OCI-LY3 (cell line): ENCODE data around the gene OGA.
A peak's percentile ranks its signal among the peaks of the same experiment; 100 is the strongest.

ENCODE experiments used
- H2AFZ ChIP-seq: fragments of 200-600, 300-600 bp; shearing (Covaris generic); 2 replicates; pipeline ENCODE4 v1.6.0; 2014; ENCODE audit warnings: antibody characterized with exemption, low read depth, low read length
- H3K27ac ChIP-seq: fragments of 200-600, 300-600 bp; sonication (generic); 2 replicates; pipeline ENCODE4 v1.5.1; 2014; ENCODE audit warnings: mild to moderate bottlenecking, low read length, moderate library complexity, mixed read lengths
- H3K27me3 ChIP-seq: fragments of 200-600, 300-600 bp; sonication (generic); 2 replicates; pipeline ENCODE4 v1.6.1; 2014; ENCODE audit warnings: low read depth, low read length, mixed read lengths
- H3K36me3 ChIP-seq: fragments of 200-600, 300-600 bp; sonication (generic); replicated peaks from 2 replicates; pipeline ENCODE3; 2014; ENCODE audit warnings: low read depth, low read length, mixed read lengths
- H3K4me1 ChIP-seq: fragments of 300-600, 200-600 bp; sonication (generic); 2 replicates; pipeline ENCODE4 v1.6.1; 2014; ENCODE audit warnings: low read length, mixed read lengths
- H3K4me2 ChIP-seq: fragments of 200-600, 300-600 bp; sonication (generic); 2 replicates; pipeline ENCODE4 v1.6.1; 2014; ENCODE audit warnings: low read length, mixed read lengths
- H3K4me3 ChIP-seq: fragments of 300-600, 200-600 bp; sonication (generic); 2 replicates; pipeline ENCODE4 v1.5.1; 2014; ENCODE audit warnings: antibody characterized with exemption, mild to moderate bottlenecking, low read length, moderate library complexity
- H3K79me2 ChIP-seq: fragments of 300-600, 200-600 bp; shearing (Covaris generic); 2 replicates; pipeline ENCODE4 v1.6.1; 2014; ENCODE audit warnings: mild to moderate bottlenecking, low read length, mixed read lengths
- H3K9ac ChIP-seq: fragments of 300-600, 200-600 bp; shearing (Covaris generic); 2 replicates; pipeline ENCODE4 v1.6.0; 2014; ENCODE audit warnings: mild to moderate bottlenecking, low read length, moderate library complexity
- H3K9me3 ChIP-seq: fragments of 200-600, 300-600 bp; shearing (Covaris generic); 2 replicates; pipeline ENCODE4 v1.6.1; 2014; ENCODE audit warnings: low read length, mixed read lengths; ENCODE audit not compliant: insufficient read depth
- H4K20me1 ChIP-seq: fragments of 200-600, 300-600 bp; sonication (generic); 2 replicates; pipeline ENCODE4 v1.6.1; 2016; ENCODE audit warnings: low read length, mixed read lengths; ENCODE audit not compliant: insufficient read depth
- EZH2phosphoT487 ChIP-seq: fragments of 200-600 bp; shearing (Covaris generic); IDR thresholded peaks from 2 replicates; pipeline ENCODE4 v1.6.1; 2018; ENCODE audit warnings: antibody characterized with exemption, mixed run types, low read depth
- TF ChIP-seq, protein P1 (sequence below): fragments of 200-600, 300-600 bp; sonication (generic); IDR thresholded peaks from 2 replicates; pipeline ENCODE4 v1.5.1; 2014; ENCODE audit warnings: antibody characterized with exemption, low read length, low read depth

The OGA gene

GRCh38 chr10:101841826-101842225 lies 23.6 kb upstream of the OGA start:
- 0 out of 2 replicates have a peak overlapping the region, but pooled peaks have one; percentile 78 for H3K4me3 ChIP-seq
- H3K4me1 ChIP-seq = peaks cover 35% of the 10 kb centered on the region
- H3K27me3 ChIP-seq = no peaks in the 10 kb centered on the region
- no peaks in the 10 kb centered on the region for H3K36me3 ChIP-seq
- H3K27ac ChIP-seq = no peak overlapping the region
- H3K79me2 ChIP-seq = no peaks in the 10 kb centered on the region; the same call in 1 of the 2 replicates
- TF ChIP-seq, protein P1, sequence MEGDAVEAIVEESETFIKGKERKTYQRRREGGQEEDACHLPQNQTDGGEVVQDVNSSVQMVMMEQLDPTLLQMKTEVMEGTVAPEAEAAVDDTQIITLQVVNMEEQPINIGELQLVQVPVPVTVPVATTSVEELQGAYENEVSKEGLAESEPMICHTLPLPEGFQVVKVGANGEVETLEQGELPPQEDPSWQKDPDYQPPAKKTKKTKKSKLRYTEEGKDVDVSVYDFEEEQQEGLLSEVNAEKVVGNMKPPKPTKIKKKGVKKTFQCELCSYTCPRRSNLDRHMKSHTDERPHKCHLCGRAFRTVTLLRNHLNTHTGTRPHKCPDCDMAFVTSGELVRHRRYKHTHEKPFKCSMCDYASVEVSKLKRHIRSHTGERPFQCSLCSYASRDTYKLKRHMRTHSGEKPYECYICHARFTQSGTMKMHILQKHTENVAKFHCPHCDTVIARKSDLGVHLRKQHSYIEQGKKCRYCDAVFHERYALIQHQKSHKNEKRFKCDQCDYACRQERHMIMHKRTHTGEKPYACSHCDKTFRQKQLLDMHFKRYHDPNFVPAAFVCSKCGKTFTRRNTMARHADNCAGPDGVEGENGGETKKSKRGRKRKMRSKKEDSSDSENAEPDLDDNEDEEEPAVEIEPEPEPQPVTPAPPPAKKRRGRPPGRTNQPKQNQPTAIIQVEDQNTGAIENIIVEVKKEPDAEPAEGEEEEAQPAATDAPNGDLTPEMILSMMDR = no peak
- TF ChIP-seq EZH2phosphoT487 = no peak
- no peaks in the 10 kb centered on the region; the same call in 1 of the 2 replicates for H4K20me1 ChIP-seq
- no peak overlapping the region for H2AFZ ChIP-seq
- H3K9me3 ChIP-seq = no peaks in the 10 kb centered on the region
- H3K9ac ChIP-seq = no peak overlapping the region
- H3K4me2 ChIP-seq = peak overlapping the region; percentile 92; the same call in 1 of the 2 replicates

GRCh38 chr10:101840741-101841453 lies 22.7 kb upstream of the OGA start:
- TF ChIP-seq, protein P1 = peak; percentile 83
- no peak for TF ChIP-seq EZH2phosphoT487
- H4K20me1 ChIP-seq = no peaks in the 10 kb centered on the region; the same call in 1 of the 2 replicates

GRCh38 chr10:101840102-101840684 lies 21.9 kb upstream of the OGA start:
- H3K27me3 ChIP-seq = no peaks in the 10 kb centered on the region
- TF ChIP-seq EZH2phosphoT487 = no peak
- TF ChIP-seq, protein P1 = no peak
- no peaks in the 10 kb centered on the region; the same call in 1 of the 2 replicates for H3K79me2 ChIP-seq
- peak overlapping the region; percentile 95 for H3K4me2 ChIP-seq
- H4K20me1 ChIP-seq = no peaks in the 10 kb centered on the region; the same call in 1 of the 2 replicates
- no peak overlapping the region for H3K27ac ChIP-seq
- H3K4me3 ChIP-seq = peak overlapping the region; percentile 78
- no peak overlapping the region for H2AFZ ChIP-seq
- no peaks in the 10 kb centered on the region for H3K36me3 ChIP-seq
- H3K4me1 ChIP-seq = peaks cover 35% of the 10 kb centered on the region
- no peaks in the 10 kb centered on the region for H3K9me3 ChIP-seq
- H3K9ac ChIP-seq = peak overlapping the region; percentile 58

More at GRCh38 chr10:101840741-101841453, 22.7 kb upstream of the OGA start:
- Histone ChIP-seq H3K27me3 (no peaks in the 10 kb centered on the region), H3K79me2 (no peaks in the 10 kb centered on the region; the same call in 1 of the 2 replicates), H3K36me3 (no peaks in the 10 kb centered on the region), H3K9me3 (no peaks in the 10 kb centered on the region), H3K9ac (peak overlapping the region; percentile 58), H3K4me3 (peak overlapping the region; percentile 78), H3K4me1 (peaks cover 35% of the 10 kb centered on the region), H2AFZ (no peak overlapping the region; the same call in 1 of the 2 replicates), H3K4me2 (peak overlapping the region; percentile 95), H3K27ac (no peak overlapping the region)

GRCh38 chr10:101839416-101840063 lies 21.3 kb upstream of the OGA start:
- TF ChIP-seq, protein P1 = no peak
- no peak for TF ChIP-seq EZH2phosphoT487
- no peak overlapping the region; the same call in 1 of the 2 replicates for H2AFZ ChIP-seq
- H3K79me2 ChIP-seq = no peaks in the 10 kb centered on the region; the same call in 1 of the 2 replicates
- H3K9me3 ChIP-seq = no peaks in the 10 kb centered on the region
- H3K27ac ChIP-seq = no peak overlapping the region
- H4K20me1 ChIP-seq = no peaks in the 10 kb centered on the region; the same call in 1 of the 2 replicates
- H3K4me2 ChIP-seq = peak overlapping the region; percentile 95
- H3K36me3 ChIP-seq = no peaks in the 10 kb centered on the region
- peaks cover 35% of the 10 kb centered on the region for H3K4me1 ChIP-seq
- no peaks in the 10 kb centered on the region for H3K27me3 ChIP-seq
- peak overlapping the region; percentile 78 for H3K4me3 ChIP-seq
- peak overlapping the region; percentile 58 for H3K9ac ChIP-seq
